H9 (cell line): ENCODE measurements around the gene EMC8. TPM values are rescaled to one million over a fixed set of nuclear protein-coding genes. Genes with fewer than 3 reads are reported as not detected.

Experiments
- DNase-seq: peaks from one replicate; pipeline ENCODE4 v3.0.0-alpha.2; 2017
- H2AFZ ChIP-seq: one replicate; pipeline ENCODE4 v1.6.1; 2013; ENCODE audit warnings: mild to moderate bottlenecking, low read length, control low read depth, moderate library complexity
- H2AK5ac ChIP-seq: 2 replicates; pipeline ENCODE4 v1.6.1; 2013; ENCODE audit warnings: low read length, control low read depth, mixed read lengths; ENCODE audit not compliant: insufficient read length
- H2BK120ac ChIP-seq: one replicate; pipeline ENCODE4 v1.6.1; 2013; ENCODE audit warnings: low read depth, mild to moderate bottlenecking, low read length, control low read depth, inconsistent platforms; ENCODE audit not compliant: poor library complexity, severe bottlenecking
- H2BK12ac ChIP-seq: 2 replicates; pipeline ENCODE4 v1.6.1; 2013; ENCODE audit warnings: low read length, control low read depth, mixed read lengths, low read depth; ENCODE audit not compliant: insufficient read length
- H2BK15ac ChIP-seq: 2 replicates; pipeline ENCODE4 v1.6.1; 2013; ENCODE audit warnings: low read depth, low read length, control low read depth
- H2BK20ac ChIP-seq: one replicate; pipeline ENCODE4 v1.6.1; 2013; ENCODE audit warnings: low read depth, mild to moderate bottlenecking, low read length, control low read depth, inconsistent platforms; ENCODE audit not compliant: poor library complexity, severe bottlenecking
- H2BK5ac ChIP-seq: 2 replicates; pipeline ENCODE4 v1.6.1; 2013; ENCODE audit warnings: low read length, control low read depth, mixed read lengths; ENCODE audit not compliant: insufficient read length
- H3K14ac ChIP-seq: 2 replicates; pipeline ENCODE4 v1.6.1; 2013; ENCODE audit warnings: low read length, control low read depth; ENCODE audit not compliant: insufficient read depth
- H3K18ac ChIP-seq: 2 replicates; pipeline ENCODE4 v1.6.1; 2013; ENCODE audit warnings: low read depth, mild to moderate bottlenecking, mixed read lengths, low read length, control low read depth; ENCODE audit not compliant: insufficient read length
- H3K23ac ChIP-seq: 2 replicates; pipeline ENCODE4 v1.6.1; 2013; ENCODE audit warnings: low read length, control low read depth, mixed read lengths, low read depth; ENCODE audit not compliant: insufficient read length
- H3K23me2 ChIP-seq: 2 replicates; pipeline ENCODE4 v1.6.1; 2013; ENCODE audit warnings: low read depth, mild to moderate bottlenecking, mixed read lengths, low read length, control low read depth; ENCODE audit not compliant: insufficient read length, poor library complexity, severe bottlenecking
- H3K27ac ChIP-seq: 2 replicates; pipeline ENCODE4 v1.5.1; 2013; ENCODE audit warnings: low read length, control low read depth, mixed read lengths, low read depth; ENCODE audit not compliant: insufficient read length
- H3K27me3 ChIP-seq: 2 replicates; pipeline ENCODE4 v1.6.1; 2013; ENCODE audit warnings: low read length, control low read depth, inconsistent platforms; ENCODE audit not compliant: insufficient read depth
- H3K4ac ChIP-seq: 2 replicates; pipeline ENCODE4 v1.6.1; 2013; ENCODE audit warnings: low read depth, mild to moderate bottlenecking, control low read depth, inconsistent platforms, low read length, moderate library complexity
- H3K4me1 ChIP-seq: 2 replicates; pipeline ENCODE4 v1.6.1; 2013; ENCODE audit warnings: low read length, control low read depth, inconsistent platforms; ENCODE audit not compliant: insufficient read depth
- H3K4me2 ChIP-seq: 2 replicates; pipeline ENCODE4 v1.6.1; 2013; ENCODE audit warnings: low read length, control low read depth, mixed read lengths; ENCODE audit not compliant: insufficient read length, insufficient read depth
- H3K56ac ChIP-seq: 2 replicates; pipeline ENCODE4 v1.6.1; 2013; ENCODE audit warnings: low read depth, mild to moderate bottlenecking, mixed read lengths, low read length, control low read depth; ENCODE audit not compliant: insufficient read length
- H3K79me1 ChIP-seq: 2 replicates; pipeline ENCODE4 v1.6.1; 2013; ENCODE audit warnings: low read depth, mild to moderate bottlenecking, moderate library complexity, low read length, control low read depth, inconsistent platforms; ENCODE audit not compliant: insufficient read depth, poor library complexity, severe bottlenecking
- H3K79me2 ChIP-seq: 2 replicates; pipeline ENCODE4 v1.6.1; 2013; ENCODE audit warnings: low read length, control low read depth, inconsistent platforms; ENCODE audit not compliant: insufficient read depth
- H3K9ac ChIP-seq: 2 replicates; pipeline ENCODE4 v1.6.1; 2013; ENCODE audit warnings: low read length, control low read depth, mixed read lengths; ENCODE audit not compliant: insufficient read length; ENCODE audit errors: extremely low read depth
- H3K9me3 ChIP-seq: one replicate; pipeline ENCODE4 v1.6.1; 2013; ENCODE audit warnings: low read depth, low read length, inconsistent platforms; ENCODE audit not compliant: control insufficient read depth
- H3T11ph ChIP-seq: one replicate; pipeline ENCODE4 v1.6.1; 2013; ENCODE audit warnings: mild to moderate bottlenecking, low read length, control low read depth, inconsistent platforms
- H4K20me1 ChIP-seq: one replicate; pipeline ENCODE4 v1.6.1; 2013; ENCODE audit not compliant: control insufficient read depth, insufficient read length, insufficient read depth
- H4K5ac ChIP-seq: 2 replicates; pipeline ENCODE4 v1.6.1; 2013; ENCODE audit warnings: low read depth, mild to moderate bottlenecking, mixed read lengths, low read length, control low read depth; ENCODE audit not compliant: insufficient read length
- H4K8ac ChIP-seq: replicated peaks from 2 replicates; pipeline ENCODE4 v1.6.1; 2013; ENCODE audit warnings: low read length, control low read depth, mixed read lengths, low read depth; ENCODE audit not compliant: insufficient read length
- H4K91ac ChIP-seq: 2 replicates; pipeline ENCODE4 v1.6.1; 2013; ENCODE audit warnings: low read depth, mild to moderate bottlenecking, moderate library complexity, mixed read lengths, low read length, control low read depth; ENCODE audit not compliant: insufficient read length
- H3K27ac Mint-ChIP-seq, 3 experiments: 2 replicates in 2 of 3; 3 replicates in 1 of 3; pipeline ENCODE4 v1.8.0; 2020 to 2021; ENCODE audit warnings: mixed read lengths in 3 of 3, mild to moderate bottlenecking in 1 of 3, moderate library complexity in 1 of 3
- H3K27me3 Mint-ChIP-seq: 2 replicates; pipeline ENCODE4 v1.8.0; 2021; ENCODE audit warnings: low read depth, mild to moderate bottlenecking, moderate library complexity, mixed read lengths
- H3K36me3 Mint-ChIP-seq, 3 experiments: 2 replicates in 2 of 3; 3 replicates in 1 of 3; pipeline ENCODE4 v1.8.0; 2020 to 2021; ENCODE audit warnings: low read depth in 3 of 3, mixed read lengths in 3 of 3; ENCODE audit not compliant: insufficient read depth in 1 of 3
- H3K4me1 Mint-ChIP-seq, 2 experiments: 2 replicates each; pipeline ENCODE4 v1.8.0; 2020; ENCODE audit warnings: mixed read lengths in 2 of 2
- H3K4me3 Mint-ChIP-seq, 2 experiments: 2 replicates in 1 of 2; 3 replicates in 1 of 2; pipeline ENCODE4 v1.8.0; 2020 to 2021; ENCODE audit warnings: mild to moderate bottlenecking in 2 of 2, mixed read lengths in 2 of 2, moderate library complexity in 1 of 2
- H3K9me3 Mint-ChIP-seq, 2 experiments: 2 replicates in 1 of 2; 3 replicates in 1 of 2; pipeline ENCODE4 v1.8.0; 2020; ENCODE audit warnings: mild to moderate bottlenecking in 2 of 2, mixed read lengths in 2 of 2, moderate library complexity in 1 of 2
- WGBS: extraction: QIAGEN DNeasy Blood & Tissue Kit; methylation state at CpG from one replicate; pipeline ENCODE4 v1.1.7; 2013; ENCODE audit warnings: missing lambda C conversion rate, low lambda C conversion rate, mixed read lengths; ENCODE audit not compliant: insufficient read length; ENCODE audit errors: extremely low coverage; 5-methylcytosine and 5-hydroxymethylcytosine counted together
- total RNA-seq: library from RNA; stranded (reverse); gene quantifications from 2 replicates; pipeline ENCODE4 v1.2.1, GENCODE V29; 2021
- TF ChIP-seq, protein P1 (sequence below): fragments of 200-600 bp; sonication (generic); conservative IDR thresholded peaks from 3 replicates; pipeline ENCODE4 v1.8.0; 2021; ENCODE audit warnings: antibody characterized with exemption, mild to moderate bottlenecking

EMC8 gene
- total RNA-seq, 1 experiment from 2014 or later, result 52.3 TPM

DNA sequence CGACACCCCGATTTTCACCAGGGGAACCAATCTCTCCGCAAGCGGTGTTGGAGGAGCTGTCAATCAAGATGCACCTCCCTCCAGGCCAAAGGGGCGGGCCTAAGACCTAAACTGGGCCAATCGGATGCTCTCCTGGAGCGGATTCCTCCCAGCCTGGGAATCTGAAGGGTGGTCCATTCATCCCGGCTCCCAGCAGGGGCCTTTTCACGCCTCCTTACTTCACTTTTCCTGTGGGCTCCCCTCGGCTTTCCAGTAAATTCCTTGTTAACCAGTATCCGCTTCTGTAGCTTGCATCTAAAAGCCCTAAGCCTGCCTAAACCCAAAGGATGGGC is 65.5 kb downstream of the EMC8 start:
- H3K4me3 Mint-ChIP-seq, result no peak overlapping the region; a peak in 1 of 5 replicates
- DNase-seq, result peak; percentile 91
- Histone ChIP-seq H2BK15ac (no peak overlapping the region), H3K23ac (no peak overlapping the region), H2AFZ (no peak overlapping the region), H3K27ac (no peak overlapping the region), H4K20me1 (no peaks in the 10 kb centered on the region), H4K91ac (no peak overlapping the region), H2BK120ac (no peak overlapping the region), H3K79me2 (no peaks in the 10 kb centered on the region), H3K27me3 (no peaks in the 10 kb centered on the region), H3K4me1 (no peaks in the 10 kb centered on the region; the same call in 1 of the 2 replicates), H2BK20ac (no peak overlapping the region), H3T11ph (no peak overlapping the region), H3K14ac (no peak overlapping the region), H3K4ac (no peak overlapping the region), H3K18ac (no peak overlapping the region), H3K79me1 (no peaks in the 10 kb centered on the region), H2BK5ac (no peak overlapping the region), H4K8ac (no peak overlapping the region), H3K9me3 (no peaks in the 10 kb centered on the region), H2AK5ac (no peak overlapping the region), H4K5ac (no peak overlapping the region), H3K23me2 (no peaks in the 10 kb centered on the region), H3K9ac (no peak overlapping the region), H3K4me2 (peak overlapping the region; percentile 14), H3K56ac (no peak overlapping the region), H2BK12ac (no peak overlapping the region)
- H3K27ac Mint-ChIP-seq, result no peak overlapping the region; a peak in 2 of 7 replicates
- H3K9me3 Mint-ChIP-seq, result no peaks in the 10 kb centered on the region; a peak in 1 of 5 replicates
- no peaks in the 10 kb centered on the region for H3K36me3 Mint-ChIP-seq
- H3K27me3 Mint-ChIP-seq, result no peaks in the 10 kb centered on the region; the same call in 1 of the 2 replicates
- WGBS, result no CpG with 5 or more reads among the region's 11 CpGs
- H3K4me1 Mint-ChIP-seq, result peaks cover 22 to 33% of the 10 kb centered on the region in 2 experiments
- TF ChIP-seq, protein P1, sequence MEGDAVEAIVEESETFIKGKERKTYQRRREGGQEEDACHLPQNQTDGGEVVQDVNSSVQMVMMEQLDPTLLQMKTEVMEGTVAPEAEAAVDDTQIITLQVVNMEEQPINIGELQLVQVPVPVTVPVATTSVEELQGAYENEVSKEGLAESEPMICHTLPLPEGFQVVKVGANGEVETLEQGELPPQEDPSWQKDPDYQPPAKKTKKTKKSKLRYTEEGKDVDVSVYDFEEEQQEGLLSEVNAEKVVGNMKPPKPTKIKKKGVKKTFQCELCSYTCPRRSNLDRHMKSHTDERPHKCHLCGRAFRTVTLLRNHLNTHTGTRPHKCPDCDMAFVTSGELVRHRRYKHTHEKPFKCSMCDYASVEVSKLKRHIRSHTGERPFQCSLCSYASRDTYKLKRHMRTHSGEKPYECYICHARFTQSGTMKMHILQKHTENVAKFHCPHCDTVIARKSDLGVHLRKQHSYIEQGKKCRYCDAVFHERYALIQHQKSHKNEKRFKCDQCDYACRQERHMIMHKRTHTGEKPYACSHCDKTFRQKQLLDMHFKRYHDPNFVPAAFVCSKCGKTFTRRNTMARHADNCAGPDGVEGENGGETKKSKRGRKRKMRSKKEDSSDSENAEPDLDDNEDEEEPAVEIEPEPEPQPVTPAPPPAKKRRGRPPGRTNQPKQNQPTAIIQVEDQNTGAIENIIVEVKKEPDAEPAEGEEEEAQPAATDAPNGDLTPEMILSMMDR, result no peak
